Omental fat pad (tissue), 4 donors: Measurements from ENCODE around the gene CSNK1D. TPM values are rescaled to one million over a fixed set of nuclear protein-coding genes. Genes with fewer than 3 reads are reported as not detected.
A peak's percentile ranks its signal among the peaks of the same experiment; 100 is the strongest.

Experiments
- ATAC-seq: fragments of 150-250 bp; one replicate; pipeline ENCODE4 v1.9.1; 2016; ENCODE audit warnings: mild to moderate bottlenecking, moderate library complexity; ENCODE audit not compliant: low FRiP score
- DNase-seq: peaks from one replicate; pipeline ENCODE4 v3.0.0-alpha.2; 2019; ENCODE audit warnings: low spot score
- CTCF ChIP-seq, 3 donors: fragments of 450-650 bp; IDR thresholded peaks; one replicate each; pipeline ENCODE4 v1.5.1; 2016 to 2017; ENCODE audit warnings: antibody characterized with exemption in 3 of 3, mild to moderate bottlenecking in 3 of 3, moderate library complexity in 2 of 3
- total RNA-seq, 4 donors: library from RNA; depleted of rRNA; stranded (reverse); fragments of >200 nt; gene quantifications; one replicate each; pipeline ENCODE4 v1.1.0, GENCODE V29; 2016

CSNK1D gene
- total RNA-seq, 4 donors from 2014 or later, result 54.7 to 117 (median 98.4) TPM

DNA sequence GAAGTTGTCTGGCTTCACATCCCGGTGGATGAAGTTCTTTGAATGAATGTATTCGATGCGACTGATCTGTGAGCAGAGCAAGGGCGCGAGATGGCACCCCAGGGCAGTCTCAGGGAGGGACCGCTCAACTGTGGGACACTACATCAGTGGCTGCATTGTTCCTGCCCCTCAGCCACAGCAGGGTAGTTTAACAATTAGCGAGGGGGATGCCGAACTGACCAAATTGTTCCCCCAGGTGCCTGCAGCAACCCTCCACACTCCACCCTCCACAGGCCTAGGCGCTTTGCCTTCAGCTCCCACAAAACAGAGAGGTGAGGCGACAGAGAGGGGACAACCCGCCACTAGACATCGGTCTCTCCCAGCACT, 20.3 kb downstream of the CSNK1D start:
- ATAC-seq (no peak), DNase-seq (no peak)
- TF ChIP-seq CTCF (IDR thresholded peaks at IDR 0.05), result no peak

DNA sequence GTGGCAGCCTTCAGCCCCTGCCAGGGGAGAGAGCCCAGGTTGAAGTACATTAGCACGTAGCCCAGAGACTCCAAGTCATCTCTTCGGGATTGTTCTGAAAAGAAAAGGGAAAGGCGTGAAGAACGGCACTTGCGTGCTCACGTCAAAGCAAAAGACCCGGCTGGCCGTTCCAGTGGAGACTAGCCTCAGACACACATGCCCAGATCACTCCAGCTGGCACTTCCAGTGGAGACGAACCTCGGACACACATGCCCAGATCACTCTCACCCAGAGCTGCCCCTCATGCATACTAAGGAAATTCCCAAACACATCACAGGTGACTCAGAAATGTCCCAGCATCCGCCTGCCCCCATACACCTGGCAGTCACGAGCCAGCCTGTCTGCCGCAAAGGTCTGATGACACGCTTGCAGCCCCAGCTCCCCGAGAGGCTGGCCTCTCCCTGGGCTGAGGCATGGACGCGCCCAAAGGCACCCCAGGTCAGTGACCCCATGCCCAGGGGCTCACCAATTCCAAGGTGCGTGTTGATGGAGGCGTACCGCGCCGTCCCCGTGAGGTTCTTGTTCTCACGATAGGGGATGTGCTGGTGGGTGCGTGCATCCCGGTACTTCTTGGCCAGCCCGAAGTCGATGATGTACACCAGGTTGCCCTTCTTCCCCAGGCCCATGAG, 20.9 kb downstream of the CSNK1D start:
- TF ChIP-seq CTCF (IDR thresholded peaks at IDR 0.05), result no peak
- no peak for DNase-seq
- ATAC-seq, result peak; percentile 6

GRCh38 chr17:82250868-82251500, 22.5 kb downstream of the CSNK1D start:
- no peak for TF ChIP-seq CTCF (IDR thresholded peaks at IDR 0.05)
- no peak for DNase-seq

DNA sequence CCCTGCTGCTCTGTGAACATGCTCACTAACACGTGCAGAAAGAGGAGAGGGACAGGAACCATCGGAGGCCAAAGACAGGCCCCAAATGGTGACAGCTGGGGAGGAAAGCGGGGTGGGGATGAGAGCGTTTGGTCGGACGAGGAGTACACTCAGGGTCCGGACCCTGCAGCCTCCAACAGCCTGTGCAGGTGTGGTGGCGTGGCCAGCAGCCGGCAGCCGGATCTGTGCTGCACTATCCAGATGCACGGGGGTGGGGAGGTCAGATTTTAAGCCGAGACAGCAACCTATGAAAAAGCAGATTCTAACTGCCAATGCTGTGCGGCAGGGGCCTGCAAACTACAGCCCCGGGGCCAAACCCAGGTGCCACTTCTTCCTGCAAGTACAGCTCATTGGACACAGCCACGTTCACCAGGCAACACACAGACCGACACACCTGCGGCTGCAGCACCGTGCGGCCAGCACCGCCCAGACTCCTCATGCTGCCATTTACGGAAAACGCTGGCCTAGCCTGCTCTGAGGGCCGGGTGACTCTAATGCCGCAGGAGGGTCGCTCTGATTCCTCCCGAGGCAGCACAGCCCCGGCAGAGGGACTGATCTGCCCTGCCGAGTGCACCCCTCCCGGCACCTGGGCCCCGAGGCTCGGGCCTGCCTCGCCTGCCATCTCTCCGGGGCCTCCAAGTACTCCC, 23.5 kb downstream of the CSNK1D start:
- no peak for TF ChIP-seq CTCF (IDR thresholded peaks at IDR 0.05)
- no peak for DNase-seq
- ATAC-seq, result no peak

More at GRCh38 chr17:82250868-82251500, 22.5 kb downstream of the CSNK1D start:
- ATAC-seq, result no peak

GRCh38 chr17:82248815-82249674, 24.5 kb downstream of the CSNK1D start:
- ATAC-seq, result no peak
- DNase-seq, result no peak
- TF ChIP-seq CTCF (IDR thresholded peaks at IDR 0.05), result no peak

DNA sequence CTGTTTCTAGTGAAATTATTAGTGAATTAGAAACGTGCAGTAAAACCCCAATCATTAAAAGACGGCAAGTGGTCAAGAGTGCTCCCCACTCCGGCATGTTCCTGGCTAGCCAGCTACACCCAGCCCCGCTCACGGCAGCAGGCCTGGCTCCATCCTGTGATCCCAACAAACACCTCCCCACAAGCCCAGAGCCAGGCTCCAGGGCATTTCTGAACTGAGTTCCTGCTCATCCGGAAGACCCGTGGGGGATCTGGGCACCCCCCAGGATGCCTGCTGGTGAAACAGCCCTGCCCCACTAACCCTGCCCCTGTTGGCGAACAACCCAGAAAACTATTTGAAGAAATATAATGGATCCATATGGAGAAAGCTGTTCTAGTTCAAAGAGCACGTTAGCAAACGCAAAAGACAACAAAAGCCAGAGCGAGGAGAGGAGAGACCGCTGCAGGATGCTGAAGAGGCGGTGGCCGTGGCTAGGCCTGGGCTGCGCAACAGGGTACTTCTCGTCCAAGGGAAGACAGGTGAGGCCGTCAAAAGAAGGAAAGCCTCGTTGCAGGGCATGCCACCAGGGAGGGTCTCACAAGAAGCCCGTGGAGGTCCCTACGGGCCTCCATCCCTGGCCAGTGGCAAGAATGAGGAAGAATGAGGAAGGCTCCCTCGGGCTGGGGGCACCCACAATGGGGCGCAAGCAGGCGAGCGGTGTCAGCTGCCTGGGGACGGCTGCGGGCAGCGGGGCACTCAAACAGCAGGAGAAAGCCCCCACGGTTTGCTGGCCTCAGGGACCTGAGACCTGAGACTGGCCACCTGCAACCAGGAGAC, 25.4 kb downstream of the CSNK1D start:
- DNase-seq, result no peak
- TF ChIP-seq CTCF (IDR thresholded peaks at IDR 0.05), result no peak
- ATAC-seq, result no peak
